IMR-90 (cell line): ENCODE results near the gene SLC5A11. TPM values are rescaled to one million over a fixed set of nuclear protein-coding genes. Genes with fewer than 3 reads are reported as not detected.

Source experiments
- ATAC-seq: fragments of 200-7000 bp; cut with Tn5 transposase; 2 replicates; pipeline ENCODE4 v1.9.1; 2020; ENCODE audit warnings: low read depth, mild to moderate bottlenecking, moderate library complexity
- BruUV-seq: library from RNA; stranded (reverse); fragments of 400-500 nt; replicated peaks from 2 replicates; lab custom pipeline; 2021; lab: Mats Ljungman, UMichigan
- CTCF ChIA-PET: fragments of 300-600 bp; formaldehyde crosslinking; extraction: SDS; loops from one replicate; lab custom pipeline; 2021; ENCODE audit warnings: antibody characterized with exemption; lab: Yijun Ruan, JAX
- POLR2A ChIA-PET: fragments of 300-600 bp; sonication (Branson Sonifier 250); formaldehyde crosslinking; loops from one replicate; lab custom pipeline; 2022; ENCODE audit warnings: antibody characterized with exemption; ENCODE audit not compliant: unreplicated experiment; lab: Charles Lee
- DNase-seq: peaks from one replicate; pipeline ENCODE4 v3.0.0; 2013
- H2AFZ ChIP-seq: replicated peaks from 2 replicates; pipeline ENCODE3; 2013; ENCODE audit warnings: low read length, mild to moderate bottlenecking; ENCODE audit not compliant: poor library complexity
- H2AK5ac ChIP-seq: 2 replicates; pipeline ENCODE4 v1.6.1; 2013; ENCODE audit warnings: low read depth, low read length, inconsistent platforms
- H2AK9ac ChIP-seq: replicated peaks from 2 replicates; pipeline ENCODE3; 2013; ENCODE audit warnings: mild to moderate bottlenecking, low read depth, low read length, moderate library complexity; ENCODE audit not compliant: poor library complexity
- H2BK120ac ChIP-seq: 2 replicates; pipeline ENCODE4 v1.6.1; 2013; ENCODE audit warnings: low read depth, low read length, inconsistent platforms
- H2BK15ac ChIP-seq: 3 replicates; pipeline ENCODE4 v1.6.1; 2013; ENCODE audit warnings: low read depth, low read length, inconsistent platforms
- H2BK20ac ChIP-seq: 2 replicates; pipeline ENCODE4 v1.6.1; 2013; ENCODE audit warnings: low read depth, mild to moderate bottlenecking, inconsistent platforms, low read length, moderate library complexity
- H2BK5ac ChIP-seq: 2 replicates; pipeline ENCODE4 v1.6.1; 2013; ENCODE audit warnings: mild to moderate bottlenecking, low read depth, low read length, inconsistent platforms; ENCODE audit not compliant: poor library complexity, severe bottlenecking
- H3K14ac ChIP-seq: replicated peaks from 2 replicates; pipeline ENCODE4 v1.6.1; 2013; ENCODE audit warnings: low read depth, low read length, inconsistent platforms
- H3K18ac ChIP-seq: 2 replicates; pipeline ENCODE4 v1.6.1; 2013; ENCODE audit warnings: low read depth, low read length, control low read depth
- H3K23ac ChIP-seq: 2 replicates; pipeline ENCODE4 v1.6.1; 2013; ENCODE audit warnings: low read depth, low read length, inconsistent platforms
- H3K27ac ChIP-seq: 2 replicates; pipeline ENCODE4 v1.5.1; 2013; ENCODE audit warnings: mild to moderate bottlenecking, control low read depth, low read length; ENCODE audit not compliant: insufficient read depth
- H3K27me3 ChIP-seq: 2 replicates; pipeline ENCODE4 v1.6.1; 2013; ENCODE audit warnings: low read length; ENCODE audit not compliant: control insufficient read depth, insufficient read depth
- H3K36me3 ChIP-seq: 2 replicates; pipeline ENCODE4 v1.6.1; 2013; ENCODE audit warnings: low read length, mixed read lengths; ENCODE audit not compliant: control insufficient read depth, insufficient read depth
- H3K4ac ChIP-seq: 2 replicates; pipeline ENCODE4 v1.6.1; 2013; ENCODE audit warnings: low read depth, low read length, inconsistent platforms
- H3K4me1 ChIP-seq: 2 replicates; pipeline ENCODE4 v1.6.1; 2013; ENCODE audit warnings: low read length, mixed read lengths; ENCODE audit not compliant: control insufficient read depth, insufficient read depth
- H3K4me2 ChIP-seq: 2 replicates; pipeline ENCODE4 v1.6.1; 2013; ENCODE audit warnings: low read depth, mild to moderate bottlenecking, control low read depth, low read length, moderate library complexity
- H3K4me3 ChIP-seq: 2 replicates; pipeline ENCODE4 v1.5.1; 2013; ENCODE audit warnings: low read depth, mild to moderate bottlenecking, control low read depth, low read length, moderate library complexity; ENCODE audit not compliant: insufficient read depth
- H3K56ac ChIP-seq: 2 replicates; pipeline ENCODE4 v1.6.1; 2013; ENCODE audit warnings: low read length, inconsistent platforms; ENCODE audit not compliant: insufficient read depth; ENCODE audit errors: extremely low read depth
- H3K79me1 ChIP-seq, 2 experiments: 2 replicates each; pipeline ENCODE4 v1.6.1; 2013; ENCODE audit warnings: low read length in 2 of 2, inconsistent platforms in 1 of 2, low read depth in 1 of 2
- H3K9ac ChIP-seq: 2 replicates; pipeline ENCODE4 v1.6.1; 2013; ENCODE audit warnings: low read depth, low read length, control low read depth
- H3K9me1 ChIP-seq: 2 replicates; pipeline ENCODE4 v1.6.1; 2013; ENCODE audit warnings: low read length, inconsistent platforms; ENCODE audit not compliant: insufficient read depth
- H3K9me3 ChIP-seq: 2 replicates; pipeline ENCODE4 v1.6.1; 2013; ENCODE audit warnings: low read length; ENCODE audit not compliant: control insufficient read depth, insufficient read depth
- H4K20me1 ChIP-seq: 2 replicates; pipeline ENCODE4 v1.6.1; 2013; ENCODE audit warnings: low read length, inconsistent platforms; ENCODE audit not compliant: insufficient read depth
- H4K5ac ChIP-seq: 2 replicates; pipeline ENCODE4 v1.6.1; 2013; ENCODE audit warnings: mild to moderate bottlenecking, low read depth, low read length, control low read depth
- H4K8ac ChIP-seq, 2 experiments: 2 replicates each; pipeline ENCODE4 v1.6.1; 2013; ENCODE audit warnings: low read depth in 2 of 2, low read length in 2 of 2, control low read depth in 1 of 2, inconsistent platforms in 1 of 2
- H4K91ac ChIP-seq: 2 replicates; pipeline ENCODE4 v1.6.1; 2013; ENCODE audit warnings: low read depth, low read length, inconsistent platforms; ENCODE audit not compliant: insufficient read depth
- BHLHE40 ChIP-seq: fragments of 150-350 bp; IDR thresholded peaks from 2 replicates; pipeline ENCODE4 v1.6.1; 2016; ENCODE audit warnings: mild to moderate bottlenecking, low read depth, low read length
- CEBPB ChIP-seq: IDR thresholded peaks from 2 replicates; pipeline ENCODE4 v1.6.1; 2012; ENCODE audit warnings: low read depth, low read length, improper control_type of control experiment
- CHD1 ChIP-seq: IDR thresholded peaks from 2 replicates; pipeline ENCODE4 v1.6.1; 2012; ENCODE audit warnings: low read depth, low read length, improper control_type of control experiment
- ELK1 ChIP-seq: fragments of 150-350 bp; IDR thresholded peaks from 2 replicates; pipeline ENCODE4 v1.6.1; 2016; ENCODE audit warnings: low read depth, mild to moderate bottlenecking, low read length, moderate library complexity, borderline replicate concordance
- FOS ChIP-seq: fragments of 150-350 bp; IDR thresholded peaks from 2 replicates; pipeline ENCODE4 v1.6.1; 2016; ENCODE audit warnings: low read depth, low read length
- MAFK ChIP-seq: IDR thresholded peaks from 2 replicates; pipeline ENCODE4 v1.6.1; 2012; ENCODE audit warnings: low read depth, low read length, improper control_type of control experiment
- MXI1 ChIP-seq: IDR thresholded peaks from 2 replicates; pipeline ENCODE4 v1.6.1; 2012; ENCODE audit warnings: low read depth, mild to moderate bottlenecking, low read length, moderate library complexity, borderline replicate concordance
- NFE2L2 ChIP-seq: fragments of 150-350 bp; IDR thresholded peaks from 2 replicates; pipeline ENCODE4 v1.6.1; 2016; ENCODE audit warnings: low read depth, mild to moderate bottlenecking, low read length
- POLR2A ChIP-seq: IDR thresholded peaks from 2 replicates; pipeline ENCODE4 v1.6.1; 2012; ENCODE audit warnings: mild to moderate bottlenecking, low read depth, low read length
- RAD21 ChIP-seq: IDR thresholded peaks from 2 replicates; pipeline ENCODE4 v1.6.1; 2012; ENCODE audit warnings: low read length, improper control_type of control experiment
- RCOR1 ChIP-seq: IDR thresholded peaks from 2 replicates; pipeline ENCODE4 v1.6.1; 2012; ENCODE audit warnings: mild to moderate bottlenecking, low read length, improper control_type of control experiment; ENCODE audit not compliant: insufficient replicate concordance
- SMC3 ChIP-seq: fragments of 150-350 bp; IDR thresholded peaks from 2 replicates; pipeline ENCODE4 v1.6.1; 2016; ENCODE audit warnings: low read depth, mild to moderate bottlenecking, antibody characterized with exemption, low read length, moderate library complexity
- WGBS, 2 experiments: methylation state at CpG; one replicate each; pipeline versions ENCODE4 v1.1.5 to v1.1.7; 2013; ENCODE audit warnings: missing lambda C conversion rate in 2 of 2; ENCODE audit not compliant: insufficient read length in 1 of 2; ENCODE audit errors: extremely low coverage in 2 of 2; 5-methylcytosine and 5-hydroxymethylcytosine counted together
- dilution Hi-C: fragments of 300-500 bp; cut with HindIII; formaldehyde crosslinking; loops from one replicate; pipeline ENCODE4 v1.14.3; 2018; ENCODE audit warnings: low sequenced_read_pairs; ENCODE audit not compliant: unreplicated experiment
- in situ Hi-C: fragments of 300-500 bp; cut with MboI; formaldehyde crosslinking; loops from 3 replicates; pipeline ENCODE4 v1.14.3; 2019; ENCODE audit warnings: low sequenced_read_pairs, inconsistent platforms, mixed read lengths
- intact Hi-C: fragments of 100-400 bp; cut with micrococcal nuclease; formaldehyde crosslinking; loops from 2 replicates; pipeline ENCODE4 v1.10.0; 2022
- polyA plus RNA-seq, 3 experiments: library from polyadenylated mRNA; depleted of rRNA; stranded (reverse); fragments of >200 nt; gene quantifications; 2 replicates each; pipeline ENCODE4 v1.2.3, GENCODE V29; 2012; ENCODE audit warnings: low replicate concordance in 1 of 3
- total RNA-seq: library from RNA; depleted of rRNA; stranded (reverse); fragments of >200 nt; gene quantifications from 2 replicates; pipeline ENCODE4 v1.2.3, GENCODE V29; 2012
- TF ChIP-seq, protein P1 (sequence below): fragments of 150-350 bp; IDR thresholded peaks from 2 replicates; pipeline ENCODE4 v1.6.1; 2017; ENCODE audit warnings: mild to moderate bottlenecking, antibody characterized with exemption, low read length, low read depth
- TF ChIP-seq, protein P2 (sequence below): conservative IDR thresholded peaks from 2 replicates; pipeline ENCODE4 v1.5.1; 2012; ENCODE audit warnings: mild to moderate bottlenecking, low read depth, low read length, improper control_type of control experiment

The SLC5A11 gene
- total and polyA plus RNA-seq, 2 of the 4 experiments (the other 2 are of a cell fraction), result under 0.01 TPM; not detected in 1

DNA sequence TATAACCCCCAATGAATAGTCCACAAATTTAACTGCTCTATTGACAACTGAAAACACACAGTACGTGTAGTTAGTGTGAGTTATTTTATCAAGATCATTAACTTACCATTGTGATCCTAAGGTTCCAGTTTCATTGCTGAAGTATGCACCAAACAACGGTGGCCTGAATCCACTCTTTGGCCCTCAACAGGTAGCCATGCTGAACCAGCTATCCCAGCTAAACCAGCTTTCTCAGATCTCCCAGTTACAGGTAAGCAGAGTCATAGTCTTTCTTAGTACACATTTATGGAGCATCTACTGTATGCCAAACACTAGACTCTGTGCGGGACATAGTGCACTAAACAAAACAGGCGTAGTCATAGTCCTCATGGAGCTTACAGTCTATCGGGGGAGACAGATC lies 40.3 kb upstream of the SLC5A11 start:
- dilution Hi-C loops, result no loop called here
- 93% methylated on average over 3 of the region's 5 CpGs; no CpG with 5 or more reads in 1 of the 2 experiments for WGBS, 2 experiments

More for the DNA sequence above, 40.3 kb upstream of the SLC5A11 start:
- ChIA-PET POLR2A (no interaction called here), CTCF (no interaction called here)
- Histone ChIP-seq H4K5ac (no peak overlapping the region), H3K9ac (no peak overlapping the region), H3K56ac (no peak overlapping the region), H3K4me2 (no peak overlapping the region), H4K91ac (no peak overlapping the region), H2BK120ac (no peak overlapping the region), H3K14ac (no peak overlapping the region), H2BK5ac (no peak overlapping the region), H4K8ac (no peak overlapping the region), H3K27me3 (no peaks in the 10 kb centered on the region), H2AK9ac (no peak overlapping the region), H4K20me1 (no peaks in the 10 kb centered on the region), H2AK5ac (no peak overlapping the region), H3K27ac (no peak overlapping the region), H3K23ac (no peak overlapping the region), H3K4me3 (no peak overlapping the region), H2BK20ac (no peak overlapping the region), H2BK15ac (no peak overlapping the region), H3K79me1 (peaks cover 15 to 21% of the 10 kb centered on the region in 2 experiments), H3K9me3 (no peaks in the 10 kb centered on the region), H3K4ac (no peak overlapping the region), H3K9me1 (no peaks in the 10 kb centered on the region), H2AFZ (no peak overlapping the region), H3K36me3 (peaks cover 53% of the 10 kb centered on the region), H3K4me1 (peaks cover 2% of the 10 kb centered on the region; the same call in 1 of the 2 replicates), H3K18ac (no peak overlapping the region)
- ATAC-seq (no peak), DNase-seq (no peak)
- intact Hi-C loops (no loop called here), in situ Hi-C loops (no loop called here)
- TF ChIP-seq CHD1 (no peak), POLR2A (no peak), NFE2L2 (no peak), CEBPB (no peak), RAD21 (no peak), SMC3 (no peak), BHLHE40 (no peak), MXI1 (no peak), MAFK (no peak), FOS (no peak), ELK1 (no peak), RCOR1 (no peak)
- TF ChIP-seq, protein P1, sequence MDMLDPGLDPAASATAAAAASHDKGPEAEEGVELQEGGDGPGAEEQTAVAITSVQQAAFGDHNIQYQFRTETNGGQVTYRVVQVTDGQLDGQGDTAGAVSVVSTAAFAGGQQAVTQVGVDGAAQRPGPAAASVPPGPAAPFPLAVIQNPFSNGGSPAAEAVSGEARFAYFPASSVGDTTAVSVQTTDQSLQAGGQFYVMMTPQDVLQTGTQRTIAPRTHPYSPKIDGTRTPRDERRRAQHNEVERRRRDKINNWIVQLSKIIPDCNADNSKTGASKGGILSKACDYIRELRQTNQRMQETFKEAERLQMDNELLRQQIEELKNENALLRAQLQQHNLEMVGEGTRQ, result no peak
- TF ChIP-seq, protein P2, sequence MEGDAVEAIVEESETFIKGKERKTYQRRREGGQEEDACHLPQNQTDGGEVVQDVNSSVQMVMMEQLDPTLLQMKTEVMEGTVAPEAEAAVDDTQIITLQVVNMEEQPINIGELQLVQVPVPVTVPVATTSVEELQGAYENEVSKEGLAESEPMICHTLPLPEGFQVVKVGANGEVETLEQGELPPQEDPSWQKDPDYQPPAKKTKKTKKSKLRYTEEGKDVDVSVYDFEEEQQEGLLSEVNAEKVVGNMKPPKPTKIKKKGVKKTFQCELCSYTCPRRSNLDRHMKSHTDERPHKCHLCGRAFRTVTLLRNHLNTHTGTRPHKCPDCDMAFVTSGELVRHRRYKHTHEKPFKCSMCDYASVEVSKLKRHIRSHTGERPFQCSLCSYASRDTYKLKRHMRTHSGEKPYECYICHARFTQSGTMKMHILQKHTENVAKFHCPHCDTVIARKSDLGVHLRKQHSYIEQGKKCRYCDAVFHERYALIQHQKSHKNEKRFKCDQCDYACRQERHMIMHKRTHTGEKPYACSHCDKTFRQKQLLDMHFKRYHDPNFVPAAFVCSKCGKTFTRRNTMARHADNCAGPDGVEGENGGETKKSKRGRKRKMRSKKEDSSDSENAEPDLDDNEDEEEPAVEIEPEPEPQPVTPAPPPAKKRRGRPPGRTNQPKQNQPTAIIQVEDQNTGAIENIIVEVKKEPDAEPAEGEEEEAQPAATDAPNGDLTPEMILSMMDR, result no peak
- BruUV-seq, result no TSS peak
